ENCODE data around the gene KRTAP10-10. TPM values are rescaled to one million over a fixed set of nuclear protein-coding genes. Genes with fewer than 3 reads are reported as not detected.
"Not testable (repeated sequence)": the region's sequence is repeated elsewhere in the genome, so short reads cannot be mapped to it uniquely, and the experiment has no call there.

The KRTAP10-10 gene
- total and polyA plus RNA-seq, 2 donors (not counting 1 experiment from before 2014, with no cell fraction given), result not detected

DNA sequence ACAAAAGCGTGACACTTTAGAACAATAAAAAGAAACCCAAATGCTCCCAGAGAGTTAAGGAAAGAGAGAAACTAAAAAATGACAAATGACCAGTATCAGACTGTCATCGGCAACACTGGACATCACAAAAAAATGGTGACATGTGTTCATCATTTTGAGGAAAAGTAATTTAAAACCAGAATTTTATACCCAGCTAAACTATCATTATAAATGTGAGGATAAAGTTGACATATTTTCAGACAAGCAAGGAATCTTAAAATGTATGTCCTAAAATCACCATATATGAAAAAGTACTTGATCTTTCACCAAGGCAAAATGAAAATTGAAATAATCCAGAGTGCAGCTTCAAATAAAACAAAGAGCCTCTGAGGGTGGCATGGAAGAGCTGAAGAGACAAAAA lies 7.7 kb downstream of the KRTAP10-10 start:
- Histone ChIP-seq H3K36me3 (ENCODE audit: control insufficient read depth, insufficient read depth, low read length) (no peaks in the 10 kb centered on the region), H3K27me3 (ENCODE audit: control insufficient read depth, insufficient read depth, low read length) (no peaks in the 10 kb centered on the region), H4K20me1 (ENCODE audit: control insufficient read depth, extremely low read depth, insufficient read depth, low read length) (no peaks in the 10 kb centered on the region), H3K9me3 (ENCODE audit: control insufficient read depth, insufficient read depth, low read depth, low read length) (no peaks in the 10 kb centered on the region), H3K4me2 (ENCODE audit: extremely low read depth, insufficient read depth, low read length) (no peak overlapping the region), H3K27ac (ENCODE audit: insufficient read depth, low read length) (no peak overlapping the region), H3K9ac (ENCODE audit: insufficient read depth, low read length) (no peak overlapping the region), H2AFZ (ENCODE audit: low read length) (no peak overlapping the region), H3K4me3 (replicated peaks in 1 of 4; ENCODE audit: control extremely low read depth in 1 of 4, insufficient read depth in 1 of 4, low read depth in 3 of 4, low read length in 4 of 4) (no peak overlapping the region), H3K79me2 (ENCODE audit: control insufficient read depth, insufficient read depth, low read length) (no peaks in the 10 kb centered on the region), H3K4me1 (ENCODE audit: control insufficient read depth, extremely low read depth, insufficient read depth, low read length) (no peaks in the 10 kb centered on the region)
- TF ChIP-seq, protein P1, sequence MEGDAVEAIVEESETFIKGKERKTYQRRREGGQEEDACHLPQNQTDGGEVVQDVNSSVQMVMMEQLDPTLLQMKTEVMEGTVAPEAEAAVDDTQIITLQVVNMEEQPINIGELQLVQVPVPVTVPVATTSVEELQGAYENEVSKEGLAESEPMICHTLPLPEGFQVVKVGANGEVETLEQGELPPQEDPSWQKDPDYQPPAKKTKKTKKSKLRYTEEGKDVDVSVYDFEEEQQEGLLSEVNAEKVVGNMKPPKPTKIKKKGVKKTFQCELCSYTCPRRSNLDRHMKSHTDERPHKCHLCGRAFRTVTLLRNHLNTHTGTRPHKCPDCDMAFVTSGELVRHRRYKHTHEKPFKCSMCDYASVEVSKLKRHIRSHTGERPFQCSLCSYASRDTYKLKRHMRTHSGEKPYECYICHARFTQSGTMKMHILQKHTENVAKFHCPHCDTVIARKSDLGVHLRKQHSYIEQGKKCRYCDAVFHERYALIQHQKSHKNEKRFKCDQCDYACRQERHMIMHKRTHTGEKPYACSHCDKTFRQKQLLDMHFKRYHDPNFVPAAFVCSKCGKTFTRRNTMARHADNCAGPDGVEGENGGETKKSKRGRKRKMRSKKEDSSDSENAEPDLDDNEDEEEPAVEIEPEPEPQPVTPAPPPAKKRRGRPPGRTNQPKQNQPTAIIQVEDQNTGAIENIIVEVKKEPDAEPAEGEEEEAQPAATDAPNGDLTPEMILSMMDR (conservative IDR thresholded peaks at IDR 0.05 in 1 of 2, IDR thresholded peaks at IDR 0.05 in 1 of 2; ENCODE audit: low read depth in 1 of 2, low read length in 2 of 2), result no peak
- no peak for TF ChIP-seq EZH2 (IDR thresholded peaks at IDR 0.05; ENCODE audit: low read length, missing control alignments)
- no peak for DNase-seq (ENCODE audit: low read depth in 2 of 2)

DNA sequence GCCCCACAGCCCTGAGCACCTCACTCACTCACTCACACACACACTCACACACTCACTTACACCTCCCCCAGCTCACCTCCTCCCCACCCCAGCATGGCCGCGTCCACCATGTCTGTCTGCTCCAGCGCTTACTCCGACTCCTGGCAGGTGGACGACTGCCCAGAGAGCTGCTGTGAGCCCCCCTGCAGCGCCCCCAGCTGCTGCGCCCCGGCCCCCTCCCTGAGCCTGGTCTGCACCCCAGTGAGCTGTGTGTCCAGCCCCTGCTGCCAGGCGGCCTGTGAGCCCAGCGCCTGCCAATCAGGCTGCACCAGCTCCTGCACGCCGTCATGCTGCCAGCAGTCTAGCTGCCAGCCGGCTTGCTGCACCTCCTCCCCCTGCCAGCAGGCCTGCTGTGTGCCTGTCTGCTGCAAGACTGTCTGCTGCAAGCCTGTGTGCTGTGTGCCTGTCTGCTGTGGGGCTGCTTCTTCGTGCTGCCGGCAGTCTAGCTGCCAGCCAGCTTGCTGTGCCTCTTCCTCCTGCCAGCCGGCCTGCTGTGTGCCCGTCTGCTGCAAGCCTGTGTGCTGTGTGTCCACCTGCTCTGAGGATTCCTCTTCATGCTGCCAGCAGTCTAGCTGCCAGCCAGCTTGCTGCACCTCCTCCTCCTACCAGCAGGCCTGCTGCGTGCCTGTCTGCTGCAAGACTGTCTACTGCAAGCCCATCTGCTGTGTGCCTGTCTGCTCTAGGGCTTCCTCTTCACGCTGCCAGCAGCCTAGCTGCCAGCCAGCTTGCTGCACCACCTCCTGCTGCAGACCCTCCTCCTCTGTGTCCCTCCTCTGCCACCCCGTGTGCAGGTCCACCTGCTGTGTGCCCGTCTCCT lies 9.4 kb downstream of the KRTAP10-10 start, which contains the start of gene KRTAP10-11:
KRTAP10-11 (plus strand) TSS at position 49 of the 856 bp plus-strand sequence; CDS start at position 94, 45 bp downstream.
- not testable (repeated sequence) for H3K9ac ChIP-seq (ENCODE audit: insufficient read depth, low read length); DNase-seq (ENCODE audit: low read depth in 2 of 2); H3K4me2 ChIP-seq (ENCODE audit: extremely low read depth, insufficient read depth, low read length); H3K4me1 ChIP-seq (ENCODE audit: control insufficient read depth, extremely low read depth, insufficient read depth, low read length); H3K9me3 ChIP-seq (ENCODE audit: control insufficient read depth, insufficient read depth, low read depth, low read length); H3K79me2 ChIP-seq (ENCODE audit: control insufficient read depth, insufficient read depth, low read length); H4K20me1 ChIP-seq (ENCODE audit: control insufficient read depth, extremely low read depth, insufficient read depth, low read length); H2AFZ ChIP-seq (ENCODE audit: low read length); H3K4me3 ChIP-seq (replicated peaks in 1 of 4; ENCODE audit: control extremely low read depth in 1 of 4, insufficient read depth in 1 of 4, low read depth in 3 of 4, low read length in 4 of 4); H3K27me3 ChIP-seq (ENCODE audit: control insufficient read depth, insufficient read depth, low read length); H3K27ac ChIP-seq (ENCODE audit: insufficient read depth, low read length); H3K36me3 ChIP-seq (ENCODE audit: control insufficient read depth, insufficient read depth, low read length)

DNA sequence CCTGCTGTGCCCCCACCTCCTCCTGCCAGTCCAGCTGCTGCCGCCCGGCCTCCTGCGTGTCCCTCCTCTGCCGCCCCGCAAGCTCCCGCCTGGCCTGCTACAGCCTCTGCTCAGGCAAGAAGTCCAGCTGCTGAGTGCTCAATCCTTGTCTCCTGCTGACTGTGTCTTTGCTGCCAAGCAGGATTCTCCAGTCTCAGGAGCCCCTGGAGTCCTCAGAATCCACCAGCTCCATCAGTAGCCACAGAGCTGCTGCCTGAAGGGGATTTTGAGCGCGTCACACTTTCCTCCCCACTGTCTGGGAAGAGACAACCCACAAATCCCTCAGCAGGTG lies 10.0 kb downstream of the KRTAP10-10 start:
- H3K4me2 ChIP-seq (ENCODE audit: extremely low read depth, insufficient read depth, low read length), result no peak overlapping the region
- H4K20me1 ChIP-seq (ENCODE audit: control insufficient read depth, extremely low read depth, insufficient read depth, low read length), result no peaks in the 10 kb centered on the region
- H3K4me1 ChIP-seq (ENCODE audit: control insufficient read depth, extremely low read depth, insufficient read depth, low read length), result no peaks in the 10 kb centered on the region
- no peak overlapping the region for H3K9ac ChIP-seq (ENCODE audit: insufficient read depth, low read length)
- H3K9me3 ChIP-seq (ENCODE audit: control insufficient read depth, insufficient read depth, low read depth, low read length), result no peaks in the 10 kb centered on the region
- no peaks in the 10 kb centered on the region for H3K79me2 ChIP-seq (ENCODE audit: control insufficient read depth, insufficient read depth, low read length)
- no peak for DNase-seq (ENCODE audit: low read depth in 2 of 2)
- no peaks in the 10 kb centered on the region for H3K36me3 ChIP-seq (ENCODE audit: control insufficient read depth, insufficient read depth, low read length)
- no peak overlapping the region for H2AFZ ChIP-seq (ENCODE audit: low read length)
- H3K27me3 ChIP-seq (ENCODE audit: control insufficient read depth, insufficient read depth, low read length), result no peaks in the 10 kb centered on the region
- H3K27ac ChIP-seq (ENCODE audit: insufficient read depth, low read length), result no peak overlapping the region
- no peak overlapping the region for H3K4me3 ChIP-seq (replicated peaks in 1 of 4; ENCODE audit: control extremely low read depth in 1 of 4, insufficient read depth in 1 of 4, low read depth in 3 of 4, low read length in 4 of 4)
- TF ChIP-seq, protein P1 (conservative IDR thresholded peaks at IDR 0.05 in 1 of 2, IDR thresholded peaks at IDR 0.05 in 1 of 2; ENCODE audit: low read depth in 1 of 2, low read length in 2 of 2), result no peak
- TF ChIP-seq EZH2 (IDR thresholded peaks at IDR 0.05; ENCODE audit: low read length, missing control alignments), result no peak

Measured in fibroblast of lung (primary cell).